Neural progenitor cell (in vitro differentiated cells): ENCODE data around the gene PAK6. TPM values are rescaled to one million over a fixed set of nuclear protein-coding genes. Genes with fewer than 3 reads are reported as not detected.

ENCODE experiments used
- DNase-seq: peaks from one replicate; pipeline ENCODE4 v3.0.0-alpha.2; 2016; ENCODE audit warnings: low spot score
- H2AFZ ChIP-seq: fragments of 200-600 bp; sonication (generic); replicated peaks from 2 replicates; pipeline ENCODE4 v1.6.1; 2016; ENCODE audit warnings: antibody characterized with exemption
- H3F3A ChIP-seq: fragments of 200-600 bp; sonication (generic); 2 replicates; pipeline ENCODE4 v1.6.1; 2016; ENCODE audit warnings: antibody characterized with exemption, low read depth
- H3K27ac ChIP-seq: fragments of 200-600 bp; sonication (generic); 2 replicates; pipeline ENCODE4 v1.5.1; 2016; ENCODE audit warnings: mild to moderate bottlenecking
- H3K27me3 ChIP-seq: fragments of 200-600 bp; sonication (generic); 2 replicates; pipeline ENCODE4 v1.6.1; 2016; ENCODE audit warnings: mild to moderate bottlenecking, moderate library complexity
- H3K36me3 ChIP-seq: fragments of 200-600 bp; sonication (generic); 2 replicates; pipeline ENCODE4 v1.5.1; 2016
- H3K4me1 ChIP-seq: fragments of 200-600 bp; sonication (generic); 2 replicates; pipeline ENCODE4 v1.6.1; 2016; ENCODE audit warnings: mixed run types
- H3K4me2 ChIP-seq: fragments of 200-600 bp; sonication (generic); 2 replicates; pipeline ENCODE4 v1.6.1; 2016
- H3K4me3 ChIP-seq: fragments of 200-600 bp; sonication (generic); 2 replicates; pipeline ENCODE4 v1.5.1; 2016
- H3K79me2 ChIP-seq: fragments of 200-600 bp; sonication (generic); 2 replicates; pipeline ENCODE4 v1.6.1; 2016; ENCODE audit warnings: low read depth
- H3K9ac ChIP-seq: fragments of 200-600 bp; sonication (generic); 2 replicates; pipeline ENCODE4 v1.6.1; 2016
- H3K9me3 ChIP-seq: fragments of 200-600 bp; sonication (generic); 2 replicates; pipeline ENCODE4 v1.5.1; 2016; ENCODE audit warnings: low read depth
- H4K20me1 ChIP-seq: fragments of 200-600 bp; sonication (generic); 2 replicates; pipeline ENCODE4 v1.6.1; 2016; ENCODE audit warnings: low read depth
- H3K27ac Mint-ChIP-seq: 3 replicates; pipeline ENCODE4 v1.8.0; 2021; ENCODE audit warnings: mixed read lengths
- H3K27me3 Mint-ChIP-seq: 2 replicates; pipeline ENCODE4 v1.8.0; 2022; ENCODE audit warnings: low read depth, mild to moderate bottlenecking, inconsistent platforms, moderate library complexity, mixed read lengths; ENCODE audit not compliant: insufficient read depth
- H3K36me3 Mint-ChIP-seq: 3 replicates; pipeline ENCODE4 v1.8.0; 2021; ENCODE audit warnings: mixed read lengths
- H3K4me1 Mint-ChIP-seq: 3 replicates; pipeline ENCODE4 v1.8.0; 2021; ENCODE audit warnings: mixed read lengths
- H3K4me3 Mint-ChIP-seq: 3 replicates; pipeline ENCODE4 v1.8.0; 2021; ENCODE audit warnings: mild to moderate bottlenecking, moderate library complexity, mixed read lengths
- H3K9me3 Mint-ChIP-seq: 3 replicates; pipeline ENCODE4 v1.8.0; 2020; ENCODE audit warnings: mixed read lengths
- CTCF ChIP-seq: fragments of 200-600 bp; sonication (generic); IDR thresholded peaks from 2 replicates; pipeline ENCODE4 v1.5.1; 2017; ENCODE audit warnings: antibody characterized with exemption, mild to moderate bottlenecking
- EZH2 ChIP-seq: fragments of 200-600 bp; sonication (generic); IDR thresholded peaks from 2 replicates; pipeline ENCODE4 v1.6.1; 2017; ENCODE audit warnings: antibody characterized with exemption, mild to moderate bottlenecking, moderate library complexity
- EZH2phosphoT487 ChIP-seq: fragments of 200-600 bp; sonication (generic); IDR thresholded peaks from 2 replicates; pipeline ENCODE4 v1.6.1; 2017; ENCODE audit warnings: antibody characterized with exemption
- total RNA-seq: library from RNA; depleted of rRNA; stranded (reverse); fragments of >200 nt; gene quantifications from 2 replicates; pipeline ENCODE4 v1.2.3, GENCODE V29; 2015; ENCODE audit warnings: low replicate concordance

PAK6 gene
- total RNA-seq, 1 donor from 2014 or later = not detected

GRCh38 chr15:40249477-40250303 is 10.8 kb downstream of the PAK6 start:
- H3K4me3 Mint-ChIP-seq = no peak overlapping the region
- no peaks in the 10 kb centered on the region for H3K79me2 ChIP-seq
- no peak overlapping the region for H3K27ac Mint-ChIP-seq
- H3K36me3 ChIP-seq = no peaks in the 10 kb centered on the region
- peaks cover 4% of the 10 kb centered on the region for H3K36me3 Mint-ChIP-seq
- no peak overlapping the region for H3K9ac ChIP-seq
- peaks cover 8% of the 10 kb centered on the region for H3K4me1 ChIP-seq
- no peak for TF ChIP-seq CTCF
- H3K4me2 ChIP-seq = no peak overlapping the region
- no peak overlapping the region for H2AFZ ChIP-seq
- peaks cover 36% of the 10 kb centered on the region for H3K27me3 Mint-ChIP-seq
- H3K9me3 ChIP-seq = no peaks in the 10 kb centered on the region
- DNase-seq = no peak
- H3K4me3 ChIP-seq = no peak overlapping the region
- no peaks in the 10 kb centered on the region for H4K20me1 ChIP-seq
- peaks cover 8% of the 10 kb centered on the region for H3F3A ChIP-seq
- H3K27me3 ChIP-seq = peaks cover 49% of the 10 kb centered on the region
- H3K4me1 Mint-ChIP-seq = peaks cover 28% of the 10 kb centered on the region
- peaks cover 4% of the 10 kb centered on the region for H3K9me3 Mint-ChIP-seq
- no peak overlapping the region for H3K27ac ChIP-seq

GRCh38 chr15:40250304-40250656 is 11.4 kb downstream of the PAK6 start:
- Histone ChIP-seq H3F3A (peaks cover 8% of the 10 kb centered on the region), H3K9ac (no peak overlapping the region), H4K20me1 (no peaks in the 10 kb centered on the region), H3K4me3 (no peak overlapping the region), H2AFZ (no peak overlapping the region), H3K27me3 (peaks cover 55% of the 10 kb centered on the region), H3K4me1 (peaks cover 8% of the 10 kb centered on the region), H3K36me3 (no peaks in the 10 kb centered on the region), H3K4me2 (no peak overlapping the region), H3K9me3 (no peaks in the 10 kb centered on the region), H3K79me2 (no peaks in the 10 kb centered on the region), H3K27ac (no peak overlapping the region)
- Mint-ChIP-seq H3K4me3 (no peak overlapping the region), H3K4me1 (peaks cover 25% of the 10 kb centered on the region), H3K36me3 (peaks cover 4% of the 10 kb centered on the region), H3K9me3 (peaks cover 4% of the 10 kb centered on the region), H3K27me3 (peaks cover 35% of the 10 kb centered on the region), H3K27ac (no peak overlapping the region)
- TF ChIP-seq CTCF = no peak
- no peak for TF ChIP-seq EZH2
- no peak for TF ChIP-seq EZH2phosphoT487
- no peak for DNase-seq

- H3K27ac ChIP-seq = no peak overlapping the region
- peaks cover 35% of the 10 kb centered on the region for H3K27me3 Mint-ChIP-seq
- no peak for DNase-seq
- H2AFZ ChIP-seq = no peak overlapping the region
- peaks cover 4% of the 10 kb centered on the region for H3K36me3 Mint-ChIP-seq
- no peak overlapping the region for H3K9ac ChIP-seq
- TF ChIP-seq EZH2phosphoT487 (no peak), EZH2 (no peak), CTCF (no peak)
- H3K4me3 Mint-ChIP-seq = peak overlapping the region; percentile 19
- H3K27me3 ChIP-seq = peaks cover 58% of the 10 kb centered on the region
- H3K4me3 ChIP-seq = no peak overlapping the region
- peaks cover 30% of the 10 kb centered on the region for H3K4me1 Mint-ChIP-seq
- H3F3A ChIP-seq = peaks cover 8% of the 10 kb centered on the region
- H3K27ac Mint-ChIP-seq = no peak overlapping the region
- H4K20me1 ChIP-seq = no peaks in the 10 kb centered on the region
- peaks cover 8% of the 10 kb centered on the region for H3K4me1 ChIP-seq
- peaks cover 4% of the 10 kb centered on the region for H3K9me3 Mint-ChIP-seq
- H3K36me3 ChIP-seq = no peaks in the 10 kb centered on the region
- H3K79me2 ChIP-seq = no peaks in the 10 kb centered on the region
- no peaks in the 10 kb centered on the region for H3K9me3 ChIP-seq
- no peak overlapping the region for H3K4me2 ChIP-seq
Measured at GRCh38 chr15:40250771-40251483, 12.1 kb downstream of the PAK6 start.
